ENCODE measurements around the gene AFF2.

AFF2 gene

DNA sequence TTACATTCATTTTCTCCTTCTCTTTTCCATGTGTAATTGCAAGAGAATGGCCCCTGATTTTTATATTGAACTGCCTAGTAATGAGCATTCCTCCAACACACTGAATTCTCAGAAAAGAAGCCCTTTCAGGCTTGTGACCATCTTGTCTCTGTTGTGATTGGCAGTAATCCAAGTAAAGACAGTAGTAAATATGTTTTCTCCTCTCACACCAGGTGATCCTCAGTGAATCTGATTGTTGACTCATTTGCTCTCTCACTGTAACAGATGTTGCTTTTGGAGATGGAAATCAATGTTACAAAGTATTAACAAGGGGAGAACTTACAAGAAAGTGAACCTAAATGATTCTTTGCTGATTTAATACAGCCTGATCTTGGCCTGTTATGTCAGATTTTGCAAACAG is 271.0 kb downstream of the AFF2 start:
- no peak for DNase-seq

DNA sequence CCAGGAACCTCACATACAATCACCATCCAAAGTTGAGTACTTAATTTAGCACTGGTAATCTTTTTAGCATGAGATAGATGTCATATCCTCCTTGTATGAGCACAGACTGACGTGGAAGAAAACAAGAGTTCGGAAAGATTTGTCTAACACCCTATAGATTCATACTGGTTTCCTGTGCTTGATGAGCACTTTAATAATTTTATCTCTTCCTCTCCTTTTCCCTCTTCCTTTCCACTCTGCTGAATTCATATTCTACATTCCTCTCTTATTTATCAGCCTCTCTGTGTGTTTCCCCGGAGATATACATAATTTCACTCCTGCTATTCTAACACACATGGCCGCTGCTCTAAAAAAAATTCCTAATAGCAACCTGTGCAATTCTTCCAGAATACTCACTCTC is 273.9 kb downstream of the AFF2 start:
- no peak for DNase-seq

DNA sequence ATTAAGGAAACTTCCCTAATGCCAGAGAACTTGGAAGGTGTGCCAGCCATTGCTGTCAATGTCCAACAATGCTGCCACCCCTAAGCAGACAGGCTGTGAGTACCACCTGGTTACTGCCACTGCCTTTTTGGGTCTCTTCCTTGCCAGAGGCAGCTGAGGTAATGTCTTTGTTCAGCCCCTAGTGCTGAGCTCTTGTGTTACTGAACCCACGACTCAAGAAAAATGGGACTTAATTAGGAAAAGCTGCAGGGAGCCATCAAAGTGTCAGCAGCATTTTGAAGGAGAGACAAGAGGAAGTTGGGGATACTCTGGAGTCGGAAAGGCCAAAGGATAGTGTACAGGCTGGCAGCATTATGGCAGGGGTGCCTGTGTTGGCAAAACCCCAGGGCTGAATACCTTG is 283.7 kb downstream of the AFF2 start:
- no peak for DNase-seq

DNA sequence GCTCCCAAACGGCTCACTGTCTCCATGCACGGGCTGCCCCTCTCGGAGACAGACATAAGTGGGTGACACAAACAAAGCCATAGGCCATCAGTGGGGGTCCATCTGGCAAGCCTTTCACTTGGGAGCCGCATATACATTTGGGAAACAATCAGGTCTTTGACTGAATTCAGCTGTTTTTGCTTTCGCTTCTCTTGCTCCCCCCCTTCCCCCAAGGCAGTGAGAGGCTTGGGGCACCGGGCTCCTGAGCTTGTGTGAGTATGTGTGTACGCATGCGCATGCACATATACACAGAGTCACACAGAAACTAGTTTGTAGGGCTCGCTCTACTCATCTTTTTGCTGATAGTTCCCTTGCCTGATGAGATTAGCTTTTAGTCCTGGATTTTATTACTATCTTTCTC is 284.4 kb downstream of the AFF2 start:
- DNase-seq = no peak

DNA sequence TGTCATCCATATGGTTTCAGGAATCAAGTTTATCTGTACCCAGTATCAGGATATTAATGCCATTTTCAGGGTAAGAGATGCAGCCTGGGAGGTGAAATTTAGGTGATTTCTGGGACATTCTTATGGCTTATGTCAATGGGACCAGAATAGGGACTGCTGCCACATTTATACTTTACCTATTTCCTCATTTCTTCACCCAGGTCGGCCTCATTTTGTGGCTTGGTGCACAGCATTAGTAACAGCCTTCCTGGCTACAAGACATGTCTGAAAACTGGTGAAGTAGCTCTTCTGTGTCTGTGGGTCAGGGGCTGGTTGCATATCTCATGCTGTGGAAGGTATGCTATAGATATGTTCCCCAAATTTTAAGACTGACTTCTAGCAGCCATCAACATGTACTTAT is 284.8 kb downstream of the AFF2 start:
- no peak for DNase-seq

DNA sequence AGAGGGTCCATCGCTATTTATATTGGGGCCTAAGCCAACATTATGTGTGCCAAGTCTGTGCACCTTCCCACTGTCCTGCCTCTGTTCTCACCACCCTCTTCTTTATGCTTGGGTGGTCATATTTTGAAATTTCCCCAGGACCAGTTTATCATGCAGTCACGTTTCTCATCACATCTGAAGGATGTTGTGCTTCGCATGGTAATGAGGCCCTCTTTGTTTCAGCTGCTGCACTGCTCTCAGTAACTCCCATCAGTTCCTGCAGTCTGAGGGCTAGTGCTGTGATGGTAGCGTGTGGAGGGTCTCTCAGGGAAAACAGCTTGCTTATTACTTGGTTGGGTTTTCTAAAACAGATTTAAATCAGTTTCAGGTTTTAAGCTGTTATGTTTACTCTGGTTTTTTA is 288.0 kb downstream of the AFF2 start:
- no peak for DNase-seq

DNA sequence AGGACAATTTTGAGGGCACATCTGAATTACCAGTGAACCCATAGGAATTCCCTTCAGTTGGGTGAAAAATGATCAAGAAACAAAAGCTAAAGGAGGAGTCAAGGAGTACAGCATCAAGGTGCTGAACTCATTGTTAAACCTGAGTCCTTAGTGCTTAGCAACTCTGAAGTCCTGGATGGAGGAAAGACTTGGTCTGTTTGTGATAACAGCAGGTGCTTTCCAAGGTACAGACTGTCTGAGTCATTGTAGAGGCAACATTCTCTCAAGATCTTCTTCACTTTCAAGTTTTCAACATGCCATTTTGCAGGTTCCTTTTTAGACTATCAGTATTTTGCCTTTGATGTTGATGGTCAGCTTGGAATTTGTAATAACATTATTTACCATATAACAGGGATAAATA is 293.9 kb downstream of the AFF2 start:
- DNase-seq = no peak

DNA sequence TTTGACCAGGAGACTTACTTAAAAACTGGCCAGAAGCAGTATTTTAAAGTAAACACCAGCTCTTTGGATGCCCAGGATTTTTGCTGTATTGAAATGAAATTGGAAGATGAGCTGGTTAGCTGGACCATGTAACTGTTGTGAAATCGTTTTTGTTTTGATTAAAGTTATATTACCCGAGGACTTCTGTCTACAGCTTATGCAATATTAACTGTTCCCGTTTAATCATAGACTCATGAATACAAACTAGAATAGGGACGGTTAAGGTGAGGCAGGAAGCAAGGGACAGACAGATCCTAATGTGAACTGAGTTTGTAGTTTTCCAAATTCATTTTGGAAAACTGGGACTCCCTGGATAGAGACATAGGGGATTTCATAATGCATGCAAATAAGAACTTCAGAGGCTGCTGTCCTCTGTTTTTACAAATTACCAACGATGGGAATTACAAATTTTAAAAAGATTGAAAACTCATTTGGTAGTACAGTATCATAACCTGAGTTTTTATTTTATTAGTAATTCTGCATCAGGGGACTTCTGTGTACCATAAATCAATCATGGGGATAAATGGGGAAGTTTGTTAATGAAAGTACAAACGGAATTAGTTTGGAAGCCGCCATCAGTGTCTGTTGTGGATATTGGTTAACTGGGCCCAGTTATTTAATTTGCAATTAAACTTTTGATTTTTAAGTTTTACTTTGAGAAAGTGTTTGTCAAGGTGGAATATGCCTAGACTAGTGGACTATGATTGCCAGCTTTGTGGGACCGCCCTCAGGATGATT is 304.4 kb downstream of the AFF2 start:
- DNase-seq = no peak

DNA sequence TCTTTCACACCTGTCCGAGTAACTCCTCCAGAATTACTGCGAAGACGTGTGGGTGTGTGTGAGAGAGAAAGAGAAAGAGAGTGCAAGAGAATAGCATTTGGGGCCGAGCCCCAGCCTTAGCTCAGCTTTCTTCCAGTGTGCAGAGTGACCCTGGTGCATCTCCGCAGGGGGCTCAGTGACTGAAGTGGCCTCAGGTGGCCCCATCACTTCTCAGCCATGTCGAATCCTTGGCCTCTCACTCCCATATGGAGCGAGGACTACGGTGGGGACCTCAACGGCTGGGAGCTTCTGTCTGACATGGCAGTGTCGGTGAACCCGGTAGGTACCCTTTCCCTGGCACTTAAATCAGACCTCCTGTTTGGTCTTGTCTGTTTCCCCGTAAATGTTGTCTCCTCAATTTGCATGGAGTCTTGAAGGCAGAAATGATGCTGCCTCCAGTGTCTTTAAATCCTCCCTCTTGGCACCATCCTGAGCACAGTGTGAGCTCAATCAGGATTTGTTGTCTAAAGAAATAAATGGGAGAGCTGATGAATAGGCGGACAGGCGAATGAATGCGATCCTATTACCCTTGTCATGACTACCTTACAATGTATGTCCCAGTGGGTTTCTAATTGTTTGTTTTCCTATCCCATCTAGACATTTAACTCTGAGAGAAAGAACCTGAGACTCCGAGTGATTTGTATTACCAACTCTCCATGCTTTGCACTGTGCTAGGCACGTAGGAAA is 305.9 kb downstream of the AFF2 start:
- DNase-seq = no peak

DNA sequence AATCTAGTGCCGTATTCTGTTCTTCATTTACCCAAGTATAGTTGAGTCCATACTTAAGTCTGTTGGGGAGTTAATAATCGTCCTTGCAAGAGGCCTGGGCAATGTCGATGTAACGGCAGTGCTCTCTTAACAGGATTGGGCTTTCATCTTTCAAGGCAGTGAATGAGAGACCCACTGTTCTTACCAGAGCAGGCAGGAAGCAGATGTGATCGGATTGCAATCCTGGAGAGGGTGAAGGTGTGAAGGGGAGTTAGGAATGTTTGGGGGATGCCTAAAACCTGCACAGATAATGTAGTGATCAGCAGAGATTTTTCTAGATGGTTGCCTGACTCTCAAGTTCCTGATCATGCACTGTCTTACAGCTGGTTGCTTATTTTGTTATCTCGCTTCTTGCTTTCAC is 308.4 kb downstream of the AFF2 start:
- no peak for DNase-seq

DNA sequence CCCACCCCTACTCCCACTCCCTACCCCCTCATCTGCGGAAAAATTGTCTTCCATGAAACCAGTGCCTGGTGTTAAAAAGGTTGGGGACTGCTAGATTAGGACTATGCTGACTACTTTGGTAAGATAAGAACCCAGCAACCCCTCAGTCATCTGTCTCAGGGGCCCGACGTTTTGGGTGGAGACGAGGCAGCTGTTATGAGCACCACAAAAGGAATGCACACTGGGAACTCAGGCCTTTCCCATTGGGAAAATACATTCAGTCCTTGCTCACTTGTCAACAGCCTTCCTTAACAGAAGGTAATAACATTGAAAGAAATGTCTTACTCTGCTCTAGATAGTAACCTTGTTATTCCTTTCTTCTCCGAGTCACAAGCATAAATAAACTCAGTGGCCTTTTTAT is 310.8 kb downstream of the AFF2 start:
- DNase-seq = no peak

DNA sequence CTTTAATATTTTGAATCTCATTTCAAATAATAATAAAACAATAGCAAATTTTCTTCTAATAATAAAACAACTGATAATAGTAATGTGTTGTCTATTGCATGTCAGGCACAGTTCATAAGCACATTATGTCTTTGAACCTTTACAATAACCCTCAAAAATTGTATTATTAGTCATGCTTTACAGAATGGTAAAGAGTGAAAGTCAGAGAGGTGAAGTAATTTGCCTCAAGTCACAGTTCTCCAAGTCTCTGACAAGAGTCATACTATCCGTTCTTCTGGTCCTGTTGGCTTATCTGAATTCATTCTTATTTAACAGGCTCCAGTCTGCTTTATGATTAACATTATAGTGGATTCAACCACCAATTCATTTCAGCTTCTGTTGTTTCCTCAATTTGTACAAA is 313.0 kb downstream of the AFF2 start:
- no peak for DNase-seq

DNA sequence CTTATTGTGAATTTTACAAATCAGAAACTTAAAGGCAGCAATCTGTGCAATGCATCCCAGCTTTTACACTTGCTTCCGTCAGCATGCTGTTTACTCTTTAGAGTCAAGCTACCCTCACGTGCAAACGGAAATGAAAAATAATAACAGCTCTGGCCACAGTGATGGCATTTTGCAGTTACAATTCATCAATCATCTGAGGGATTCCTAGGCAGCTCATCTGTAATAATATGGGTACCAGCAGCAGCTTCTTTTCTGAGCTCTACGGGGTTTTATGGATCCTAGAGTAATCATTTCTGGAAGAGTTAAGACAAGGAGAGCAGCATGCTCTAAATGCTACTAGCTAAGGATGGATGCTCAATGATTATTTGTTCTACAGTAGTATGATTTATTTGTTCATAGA is 313.6 kb downstream of the AFF2 start:
- DNase-seq = no peak

DNA sequence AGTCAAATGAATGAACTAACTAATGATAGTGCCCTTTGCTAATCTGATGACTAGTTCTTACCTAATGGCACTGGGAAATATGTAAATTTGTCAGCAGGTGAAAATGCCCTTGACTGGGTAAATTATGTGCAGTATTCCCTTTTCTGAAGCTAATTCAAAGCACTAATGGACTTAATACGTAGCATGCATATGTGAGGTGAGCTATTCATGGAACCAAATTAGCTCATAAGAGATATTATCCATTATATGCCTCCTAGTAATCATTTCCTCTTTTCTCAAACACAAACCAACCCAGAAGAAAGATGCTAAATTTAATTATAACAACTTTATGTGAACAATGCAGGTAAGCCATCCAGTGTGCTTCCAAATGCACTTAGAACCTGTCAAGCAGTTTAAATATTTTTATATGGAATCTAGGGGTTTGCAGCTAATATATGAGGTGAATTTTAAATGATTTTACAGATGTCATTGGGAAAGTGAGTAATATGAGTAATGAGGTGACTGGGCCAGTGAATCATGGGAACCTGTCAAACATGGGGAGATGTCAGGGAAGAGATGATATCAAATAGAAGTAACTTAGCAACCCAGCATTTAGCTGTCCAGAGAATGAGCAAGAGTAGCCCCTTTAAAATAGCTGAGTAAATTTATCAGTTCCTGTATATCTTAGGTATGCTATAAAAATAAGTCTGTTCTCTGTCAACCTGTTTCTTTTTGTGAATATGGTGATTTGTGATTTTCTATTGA is 315.0 kb downstream of the AFF2 start:
- DNase-seq = no peak

DNA sequence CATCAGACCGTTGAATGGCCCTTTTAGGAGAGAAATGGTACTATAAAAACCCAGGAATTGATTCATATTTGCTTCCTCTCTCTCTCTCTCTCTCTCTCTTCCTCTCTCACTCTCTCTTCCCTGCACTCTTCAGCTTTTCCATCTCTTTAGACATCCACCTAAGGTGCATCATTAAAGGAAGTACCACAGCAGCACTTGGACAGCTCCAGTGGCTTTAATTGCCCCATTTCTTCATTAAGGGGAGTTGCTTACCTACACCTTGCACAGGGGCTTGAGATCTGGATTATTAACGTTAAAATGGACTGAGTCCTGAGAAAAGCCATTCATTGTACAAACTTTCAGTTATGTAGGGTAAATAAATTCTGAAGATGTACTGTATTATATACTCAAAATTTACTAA is 323.6 kb downstream of the AFF2 start:
- DNase-seq = no peak

DNA sequence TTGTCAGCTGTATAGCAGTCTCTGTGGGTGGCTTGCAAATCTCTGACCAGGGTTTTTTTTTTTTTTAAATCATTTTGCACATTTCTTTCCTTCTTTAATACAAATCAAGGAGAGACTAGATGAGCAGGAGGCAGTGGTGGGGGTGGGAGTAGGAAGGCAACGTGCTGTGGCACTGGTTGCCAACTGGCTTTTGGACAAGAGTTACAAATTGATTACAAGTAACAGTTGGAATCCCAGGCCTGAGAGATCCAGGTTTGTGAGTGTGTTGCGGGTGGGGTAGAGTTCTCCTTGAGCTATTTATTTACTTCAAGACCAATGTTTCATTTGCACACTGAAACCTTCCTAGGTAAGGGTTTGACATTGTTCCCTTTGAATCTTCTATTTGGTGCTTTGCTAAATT is 325.3 kb downstream of the AFF2 start:
- no peak for DNase-seq

DNA sequence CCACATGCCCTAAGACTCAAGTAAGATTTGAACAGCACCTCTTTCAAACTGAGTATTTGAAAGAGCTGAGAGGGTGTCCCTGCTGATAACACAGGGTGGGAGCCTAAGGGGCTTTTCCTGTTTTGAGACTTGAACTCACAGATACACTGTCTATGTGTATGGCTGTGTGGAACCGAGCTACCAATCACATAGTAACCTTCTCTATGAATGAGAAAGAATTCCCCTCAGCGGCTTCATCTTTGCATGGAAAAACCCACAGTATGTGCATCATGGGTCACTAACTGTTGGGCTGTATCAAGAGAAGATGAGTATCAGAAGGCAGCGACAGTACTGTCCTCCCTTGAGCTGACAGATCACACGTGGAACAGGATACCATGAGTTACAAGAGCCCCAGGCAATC is 336.3 kb downstream of the AFF2 start:
- DNase-seq = no peak

DNA sequence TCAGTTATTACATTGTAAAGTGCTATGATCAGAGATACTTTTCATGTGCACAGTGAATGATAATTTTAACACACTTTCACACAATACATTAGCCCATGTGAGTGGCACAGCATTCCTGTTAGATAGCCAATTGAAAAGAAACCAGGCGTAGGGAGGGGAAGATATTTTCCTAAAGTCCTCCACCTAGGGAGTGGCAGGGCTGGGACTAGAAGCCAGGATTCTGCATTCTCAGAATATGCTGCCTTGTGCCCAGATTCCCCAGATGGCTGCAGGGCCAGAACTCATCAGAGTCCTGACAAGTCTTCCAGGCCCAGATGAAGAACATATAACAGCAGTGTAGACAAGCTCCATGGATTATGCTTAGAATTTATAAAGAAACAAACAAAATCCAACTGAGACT is 350.2 kb downstream of the AFF2 start:
- DNase-seq = no peak

DNA sequence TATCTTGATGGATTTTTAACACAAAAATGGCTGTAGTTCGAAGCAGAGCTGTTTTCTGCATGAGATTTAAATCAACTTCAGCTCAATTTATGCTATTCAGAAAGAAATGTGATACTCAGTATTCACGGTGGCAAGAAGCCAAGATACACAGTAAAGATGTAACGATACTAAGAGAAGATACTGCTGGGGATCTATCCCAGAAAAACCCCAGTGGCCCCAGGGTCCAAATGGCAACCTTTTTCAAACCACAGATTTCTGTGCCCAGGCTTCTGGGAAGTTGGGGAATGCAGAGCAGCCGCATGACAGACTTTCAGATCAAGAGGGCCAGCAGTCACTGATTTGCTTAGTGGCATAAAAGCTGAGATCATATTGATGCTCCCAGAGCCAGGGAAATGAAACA is 353.9 kb downstream of the AFF2 start:
- DNase-seq = no peak

DNA sequence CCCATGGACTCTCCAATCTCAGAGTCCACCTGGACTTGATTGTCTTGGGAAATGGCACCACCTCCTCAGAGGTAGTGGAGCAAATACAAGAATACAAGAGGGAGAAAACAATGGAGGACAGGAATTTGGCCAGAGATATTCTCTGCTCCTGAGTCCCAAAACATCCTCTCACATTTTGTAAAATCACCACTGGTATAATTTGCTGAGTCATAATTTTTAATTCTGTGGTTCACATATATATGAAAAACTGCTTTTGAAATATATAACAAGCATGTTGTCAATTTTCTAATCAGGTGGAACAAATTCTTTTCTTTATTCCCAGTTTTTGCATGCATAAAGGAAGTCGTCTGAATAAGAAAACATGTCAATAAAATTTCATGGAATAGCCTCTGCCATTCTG is 356.1 kb downstream of the AFF2 start:
- DNase-seq = no peak

DNA sequence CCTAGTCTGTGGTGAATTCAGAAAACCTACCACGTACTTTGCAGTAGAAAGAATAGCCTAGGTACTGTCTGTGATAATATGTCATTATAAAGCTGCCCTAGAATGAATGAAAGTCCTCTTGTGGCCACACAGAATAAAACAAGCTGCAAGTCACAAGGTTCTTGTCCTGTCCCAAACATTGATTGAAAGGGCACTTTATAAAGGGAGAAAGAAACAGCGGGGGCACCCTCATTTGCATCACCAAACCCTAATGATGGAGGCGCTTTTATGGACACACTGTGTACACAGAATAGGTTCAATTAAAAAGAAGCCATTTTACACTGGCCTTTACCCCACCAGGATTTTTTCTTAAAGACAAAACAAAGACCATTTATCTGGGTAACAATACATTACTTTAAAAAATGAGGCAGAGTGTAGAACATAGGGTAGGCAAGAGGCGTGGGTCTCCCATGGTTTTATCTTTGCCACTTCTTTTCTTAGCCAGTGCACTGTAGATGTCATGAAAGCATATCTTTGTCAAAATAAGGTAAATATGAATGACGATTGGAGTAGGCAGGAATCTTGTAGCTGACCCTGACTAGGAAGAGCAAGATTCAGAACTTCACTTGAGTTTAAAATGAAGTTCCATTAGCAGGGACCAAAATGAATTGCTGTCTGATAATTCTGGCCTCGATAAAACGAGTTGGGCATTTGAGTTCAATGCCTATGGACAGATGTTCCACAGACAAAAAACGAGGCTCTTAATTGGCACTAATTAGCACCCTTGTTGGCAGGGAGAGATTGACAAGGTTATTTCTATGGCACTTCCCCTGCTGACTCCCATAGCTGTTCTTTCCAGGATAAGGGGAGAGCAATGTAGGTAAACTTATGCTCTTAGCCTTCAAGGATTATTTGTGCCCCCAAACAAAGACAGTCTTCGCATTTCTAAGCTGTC is 365.1 kb downstream of the AFF2 start:
- no peak for DNase-seq

DNA sequence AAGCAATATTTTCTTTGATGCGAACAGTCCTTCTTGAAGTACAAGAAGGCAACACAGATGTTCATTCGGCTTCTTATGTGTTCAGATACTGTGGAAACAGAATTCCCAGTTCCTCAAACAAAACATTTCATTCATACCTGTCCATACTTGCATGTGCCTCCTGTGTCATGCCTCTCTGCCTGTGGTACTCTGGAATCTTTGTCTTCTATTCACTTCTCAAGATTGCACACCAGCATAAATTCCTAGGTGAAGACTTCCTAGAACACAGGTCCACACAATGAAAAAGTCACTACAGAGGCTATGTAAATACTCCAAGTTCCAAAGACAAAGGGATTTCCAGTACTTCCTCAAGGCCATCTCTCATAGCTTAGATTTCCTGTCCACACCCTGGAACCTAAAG is 367.2 kb downstream of the AFF2 start:
- DNase-seq = no peak
